Body of pancreas (tissue), 4 donors: ENCODE data around the gene PBX3. TPM values are rescaled to one million over a fixed set of nuclear protein-coding genes. Genes with fewer than 3 reads are reported as not detected.

Source experiments
- ATAC-seq: fragments of 150-250 bp; one replicate; pipeline ENCODE4 v1.9.1; 2016
- DNase-seq, 4 donors: peaks; one replicate each; pipeline ENCODE4 v3.0.0-alpha.2; 2019
- H3K27ac ChIP-seq, 4 donors: fragments of 200-600 bp; sonication (generic); 1 replicate in 3 of 4; 2 replicates in 1 of 4; pipeline versions ENCODE4 v1.5.1 to v1.6.1; 2016 to 2019; ENCODE audit warnings: mild to moderate bottlenecking in 1 of 4, mixed read lengths in 1 of 4, moderate library complexity in 1 of 4
- H3K27me3 ChIP-seq, 2 donors: fragments of 200-600 bp; sonication (generic); one replicate each; pipeline ENCODE4 v1.6.0; 2016; ENCODE audit warnings: mild to moderate bottlenecking in 1 of 2
- H3K36me3 ChIP-seq, 2 donors: fragments of 200-600 bp; sonication (generic); replicated peaks in 1 of 2; 2 replicates each; pipeline ENCODE4 v1.5.1; 2016; ENCODE audit warnings: low read depth in 2 of 2; ENCODE audit not compliant: insufficient read depth in 1 of 2
- H3K4me1 ChIP-seq: fragments of 200-600 bp; sonication (generic); one replicate; pipeline ENCODE4 v1.6.0; 2016
- H3K4me3 ChIP-seq, 2 donors: fragments of 200-600 bp; sonication (generic); 1 replicate in 1 of 2; 2 replicates in 1 of 2; pipeline ENCODE4 v1.5.1; 2016 to 2019
- H3K9me3 ChIP-seq, 3 donors: fragments of 200-600 bp; sonication (generic); 1 replicate in 2 of 3; 2 replicates in 1 of 3; pipeline ENCODE4 v1.5.1; 2016
- POLR2A ChIP-seq, 3 donors: fragments of 450-650 bp; IDR thresholded peaks; one replicate each; pipeline ENCODE4 v1.6.1; 2016; ENCODE audit warnings: antibody characterized with exemption in 3 of 3, mild to moderate bottlenecking in 2 of 3
- WGBS, 2 donors: methylation state at CpG; one replicate each; pipeline ENCODE4 v1.1.5; 2017; 5-methylcytosine and 5-hydroxymethylcytosine counted together
- intact Hi-C: fragments of 100-400 bp; cut with DNase I; formaldehyde crosslinking; loops from one replicate; pipeline ENCODE4 v1.15.1; 2023
- total RNA-seq, 2 donors: library from RNA; depleted of rRNA; stranded (reverse); fragments of >200 nt; gene quantifications; one replicate each; pipeline ENCODE4 v1.1.0, GENCODE V29; 2016
- TF ChIP-seq, protein P1 (sequence below), 7 experiments: fragments of 450-650 bp in 4 of 7; fragments of 200-600 bp in 3 of 7; sonication (generic) in 3 of 7; IDR thresholded peaks; one replicate each; pipeline ENCODE4 v1.5.1; 2016 to 2019; ENCODE audit warnings: antibody characterized with exemption in 7 of 7

Gene PBX3
- total RNA-seq, 2 donors from 2014 or later = 12.5 to 36.3 TPM

DNA sequence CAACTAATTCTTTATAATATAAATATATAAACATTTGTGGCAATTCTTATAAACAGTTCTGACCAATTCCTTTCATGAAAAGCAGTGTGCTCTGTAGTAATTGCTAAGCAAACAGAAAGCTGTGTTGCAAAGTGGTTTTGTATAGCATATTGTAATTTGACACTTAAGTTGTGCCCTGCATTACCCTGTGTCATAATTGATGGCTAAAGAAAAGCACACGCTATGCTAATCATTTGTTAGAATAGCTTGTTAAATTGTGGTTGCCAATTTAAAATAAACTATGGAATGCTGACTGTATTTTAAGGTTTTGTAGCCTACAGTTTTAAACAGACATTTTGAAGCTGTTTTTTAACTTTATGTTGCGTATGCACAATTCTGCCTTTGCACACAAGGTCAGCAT, 140.0 kb downstream of the PBX3 start:
- TF ChIP-seq, protein P1, sequence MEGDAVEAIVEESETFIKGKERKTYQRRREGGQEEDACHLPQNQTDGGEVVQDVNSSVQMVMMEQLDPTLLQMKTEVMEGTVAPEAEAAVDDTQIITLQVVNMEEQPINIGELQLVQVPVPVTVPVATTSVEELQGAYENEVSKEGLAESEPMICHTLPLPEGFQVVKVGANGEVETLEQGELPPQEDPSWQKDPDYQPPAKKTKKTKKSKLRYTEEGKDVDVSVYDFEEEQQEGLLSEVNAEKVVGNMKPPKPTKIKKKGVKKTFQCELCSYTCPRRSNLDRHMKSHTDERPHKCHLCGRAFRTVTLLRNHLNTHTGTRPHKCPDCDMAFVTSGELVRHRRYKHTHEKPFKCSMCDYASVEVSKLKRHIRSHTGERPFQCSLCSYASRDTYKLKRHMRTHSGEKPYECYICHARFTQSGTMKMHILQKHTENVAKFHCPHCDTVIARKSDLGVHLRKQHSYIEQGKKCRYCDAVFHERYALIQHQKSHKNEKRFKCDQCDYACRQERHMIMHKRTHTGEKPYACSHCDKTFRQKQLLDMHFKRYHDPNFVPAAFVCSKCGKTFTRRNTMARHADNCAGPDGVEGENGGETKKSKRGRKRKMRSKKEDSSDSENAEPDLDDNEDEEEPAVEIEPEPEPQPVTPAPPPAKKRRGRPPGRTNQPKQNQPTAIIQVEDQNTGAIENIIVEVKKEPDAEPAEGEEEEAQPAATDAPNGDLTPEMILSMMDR (IDR thresholded peaks at IDR 0.05) = no peak
- no peak for TF ChIP-seq POLR2A (IDR thresholded peaks at IDR 0.05)
- Histone ChIP-seq H3K27me3 (no peaks in the 10 kb centered on the region), H3K4me3 (no peak overlapping the region), H3K4me1 (peaks cover 25% of the 10 kb centered on the region), H3K36me3 (no peaks in the 10 kb centered on the region), H3K9me3 (no peaks in the 10 kb centered on the region), H3K27ac (no peak overlapping the region)
- ATAC-seq = no peak
- 40 to 56% methylated on average over 2 of the region's 2 CpGs for WGBS, 2 donors
- intact Hi-C loops = no loop called here
- no peak for DNase-seq

DNA sequence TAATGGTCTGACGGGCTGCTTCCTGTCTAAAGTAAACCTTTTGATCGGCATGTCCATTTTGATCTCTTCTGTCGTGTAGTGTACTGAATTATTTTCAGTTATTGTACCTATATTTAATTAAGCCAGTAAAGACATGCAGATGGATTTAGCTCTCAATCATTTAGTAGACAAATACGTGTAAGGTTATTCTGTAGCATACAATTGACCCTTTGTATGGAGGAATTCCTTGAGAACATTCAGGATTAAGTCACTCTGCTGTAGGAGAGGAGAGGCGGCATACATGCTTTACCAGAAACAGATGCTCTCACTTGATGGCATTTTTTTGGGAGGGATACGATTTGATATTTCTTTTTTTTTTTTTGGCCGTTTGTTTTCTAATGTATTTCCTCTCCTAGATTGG, 141.0 kb downstream of the PBX3 start:
- WGBS, 2 donors = 69 to 72% methylated on average over 7 of the region's 7 CpGs
- H3K4me3 ChIP-seq = no peak overlapping the region
- intact Hi-C loops = no loop called here
- DNase-seq = no peak
- peak overlapping the region in 2 of 4 donors; percentile 34 for H3K27ac ChIP-seq
- peaks cover 25% of the 10 kb centered on the region for H3K4me1 ChIP-seq
- no peaks in the 10 kb centered on the region for H3K9me3 ChIP-seq
- no peak for ATAC-seq
- TF ChIP-seq, protein P1 (IDR thresholded peaks at IDR 0.05) = no peak
- no peak for TF ChIP-seq POLR2A (IDR thresholded peaks at IDR 0.05)
- no peaks in the 10 kb centered on the region for H3K27me3 ChIP-seq
- H3K36me3 ChIP-seq = no peaks in the 10 kb centered on the region

DNA sequence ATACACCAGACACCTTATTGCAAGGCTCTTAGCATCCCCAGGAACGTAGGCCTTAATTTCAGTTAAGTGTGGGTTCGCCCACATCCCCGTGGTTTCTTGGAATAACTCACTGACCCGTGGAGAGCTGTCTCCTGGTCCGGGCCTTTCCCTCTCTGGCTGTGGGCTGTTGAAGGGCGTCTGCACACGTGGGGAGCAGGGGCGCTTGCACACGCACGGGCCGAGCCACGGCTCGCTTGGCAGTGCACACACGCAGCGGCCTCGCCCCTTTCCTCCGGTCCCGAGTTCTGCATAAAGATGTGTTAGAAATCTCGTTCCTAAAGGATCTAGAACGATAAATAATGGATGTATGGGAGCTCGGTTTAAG, 141.9 kb downstream of the PBX3 start:
- peak in 2 of 4 donors; percentile 15 to 19 for DNase-seq
- no peaks in the 10 kb centered on the region for H3K27me3 ChIP-seq
- H3K4me3 ChIP-seq = no peak overlapping the region
- H3K27ac ChIP-seq = peak overlapping the region in 3 of 4 donors; percentile 41 to 73 (median 65)
- TF ChIP-seq, protein P1 (IDR thresholded peaks at IDR 0.05) = no peak
- TF ChIP-seq POLR2A (IDR thresholded peaks at IDR 0.05) = no peak
- ATAC-seq = peak; percentile 59
- H3K36me3 ChIP-seq = no peaks in the 10 kb centered on the region
- no peaks in the 10 kb centered on the region for H3K9me3 ChIP-seq
- H3K4me1 ChIP-seq = peaks cover 25% of the 10 kb centered on the region
- WGBS, 2 donors = 43 to 60% methylated on average over 21 of the region's 21 CpGs
- intact Hi-C loops = no loop called here

DNA sequence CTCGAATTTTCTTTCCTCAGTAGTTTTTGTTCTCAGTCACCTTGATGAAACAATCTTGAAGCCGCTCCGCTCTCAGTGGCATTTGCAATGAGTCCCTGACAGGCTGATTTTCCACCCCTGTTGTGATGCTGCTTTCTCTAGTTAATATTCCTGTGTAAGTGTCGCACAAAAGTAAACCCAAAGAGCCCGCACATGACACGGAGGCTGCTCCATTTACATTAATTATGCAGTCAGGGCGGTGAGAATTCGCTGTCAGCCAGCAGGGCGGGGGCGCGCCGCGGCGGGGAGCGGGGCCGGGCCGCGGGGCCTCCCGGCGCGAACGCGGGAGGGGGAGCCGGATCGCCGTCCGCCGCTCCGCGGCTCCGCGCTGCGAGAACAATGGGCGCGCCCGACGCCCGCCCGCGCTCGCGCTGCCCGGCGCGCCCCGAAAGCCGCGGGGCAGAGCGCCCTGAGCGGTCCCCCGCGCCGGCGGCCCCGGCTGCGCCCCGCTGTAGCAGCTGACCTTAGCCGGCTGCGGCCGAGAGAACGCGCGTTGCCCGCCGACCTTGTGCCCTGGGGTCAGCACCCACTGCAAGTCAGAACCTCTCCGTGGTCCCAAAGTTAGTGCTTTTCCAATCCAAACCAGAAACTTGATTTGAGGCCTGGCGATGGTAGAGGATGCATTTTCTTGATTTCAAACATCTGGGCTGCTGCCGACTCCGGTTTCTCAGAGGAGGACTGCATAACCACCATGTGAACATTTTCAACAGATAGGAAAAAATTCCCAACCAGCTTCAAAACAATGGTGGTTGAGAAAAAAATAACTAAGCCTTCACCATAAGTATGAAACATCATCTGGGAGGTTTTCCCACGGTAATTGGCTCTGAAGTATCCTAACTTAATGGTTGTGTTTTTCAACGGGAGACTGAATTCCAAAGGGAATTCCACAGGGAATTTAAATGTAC, 142.6 kb downstream of the PBX3 start:
- Histone ChIP-seq H3K9me3 (no peaks in the 10 kb centered on the region), H3K4me1 (peaks cover 25% of the 10 kb centered on the region), H3K36me3 (no peaks in the 10 kb centered on the region), H3K27me3 (no peaks in the 10 kb centered on the region), H3K27ac (peak overlapping the region in 3 of 4 donors; percentile 41 to 73 (median 65)), H3K4me3 (no peak overlapping the region)
- intact Hi-C loops = no loop called here
- WGBS, 2 donors = 3 to 18% methylated on average over 12 to 70 of the region's 71 CpGs
- DNase-seq (peak; percentile 18 to 49 (median 24)), ATAC-seq (peak; percentile 72)
- TF ChIP-seq POLR2A (IDR thresholded peaks at IDR 0.05) = no peak
- TF ChIP-seq, protein P1 (IDR thresholded peaks at IDR 0.05) = no peak
